GM06990 (cell line): ENCODE results near the gene RPS4Y2.

Experiments
- DNase-seq: peaks from one replicate; pipeline ENCODE4 v3.0.0-alpha.2; 2011; ENCODE audit not compliant: insufficient read length; ENCODE audit errors: extremely low read depth
- H3K27me3 ChIP-seq: replicated peaks from 2 replicates; pipeline ENCODE4 v1.6.0; 2011; ENCODE audit warnings: low read length; ENCODE audit not compliant: control insufficient read depth, insufficient read depth
- H3K36me3 ChIP-seq: 2 replicates; pipeline ENCODE4 v1.5.1; 2011; ENCODE audit warnings: low read length; ENCODE audit not compliant: control insufficient read depth, insufficient read depth
- H3K4me3 ChIP-seq: replicated peaks from 2 replicates; pipeline ENCODE4 v1.5.1; 2011; ENCODE audit warnings: low read depth, mild to moderate bottlenecking, control low read depth, low read length
- CTCF ChIP-seq: IDR thresholded peaks from 2 replicates; pipeline ENCODE4 v1.5.1; 2011; ENCODE audit warnings: low read length, control low read depth, mild to moderate bottlenecking, inconsistent platforms; ENCODE audit not compliant: insufficient read depth, poor library complexity, severe bottlenecking

The RPS4Y2 gene

GRCh38 chrY:20780104-20780654 lies 24.3 kb downstream of the RPS4Y2 start:
- no peak for TF ChIP-seq CTCF
- H3K4me3 ChIP-seq, result no peak overlapping the region
- no peaks in the 10 kb centered on the region for H3K36me3 ChIP-seq
- H3K27me3 ChIP-seq, result no peaks in the 10 kb centered on the region
- DNase-seq, result no peak

- no peaks in the 10 kb centered on the region for H3K36me3 ChIP-seq
- no peak overlapping the region for H3K4me3 ChIP-seq
- no peaks in the 10 kb centered on the region for H3K27me3 ChIP-seq
- no peak for DNase-seq
- no peak for TF ChIP-seq CTCF
These were observed 24.9 kb downstream of the RPS4Y2 start for GRCh38 chrY:20780776-20781175.

GRCh38 chrY:20781408-20781807 lies 25.5 kb downstream of the RPS4Y2 start:
- H3K4me3 ChIP-seq, result no peak overlapping the region
- TF ChIP-seq CTCF, result no peak
- no peak for DNase-seq
- no peaks in the 10 kb centered on the region for H3K27me3 ChIP-seq
- H3K36me3 ChIP-seq, result no peaks in the 10 kb centered on the region

GRCh38 chrY:20784965-20785364 lies 29.1 kb downstream of the RPS4Y2 start:
- no peak for TF ChIP-seq CTCF
- H3K27me3 ChIP-seq, result no peaks in the 10 kb centered on the region
- H3K4me3 ChIP-seq, result no peak overlapping the region
- DNase-seq, result no peak
- H3K36me3 ChIP-seq, result no peaks in the 10 kb centered on the region

GRCh38 chrY:20787076-20787475 lies 31.2 kb downstream of the RPS4Y2 start:
- Histone ChIP-seq H3K27me3 (no peaks in the 10 kb centered on the region), H3K4me3 (no peak overlapping the region), H3K36me3 (no peaks in the 10 kb centered on the region)
- TF ChIP-seq CTCF, result no peak
- no peak for DNase-seq
